HUES64 (cell line): ENCODE results near the gene GPR137.
"Not testable (repeated sequence)": the region's sequence is repeated elsewhere in the genome, so short reads cannot be mapped to it uniquely, and the experiment has no call there.

ENCODE experiments used
- H3K27ac ChIP-seq: 2 replicates; pipeline ENCODE4 v1.7.0; 2013; ENCODE audit warnings: low read depth, low read length, inconsistent platforms
- H3K27me3 ChIP-seq: 2 replicates; pipeline ENCODE4 v1.6.1; 2013; ENCODE audit warnings: mild to moderate bottlenecking, low read length; ENCODE audit not compliant: insufficient read depth
- H3K36me3 ChIP-seq: 2 replicates; pipeline ENCODE4 v1.6.1; 2013; ENCODE audit warnings: mild to moderate bottlenecking, low read length; ENCODE audit not compliant: insufficient read depth
- H3K4me1 ChIP-seq: 2 replicates; pipeline ENCODE4 v1.6.1; 2013; ENCODE audit warnings: mild to moderate bottlenecking, low read length, moderate library complexity; ENCODE audit not compliant: insufficient read depth
- H3K4me3 ChIP-seq: 2 replicates; pipeline ENCODE4 v1.5.1; 2013; ENCODE audit warnings: mild to moderate bottlenecking, low read length, moderate library complexity
- H3K9ac ChIP-seq: 2 replicates; pipeline ENCODE4 v1.6.1; 2013; ENCODE audit warnings: mild to moderate bottlenecking, low read depth, low read length
- H3K9me3 ChIP-seq: 2 replicates; pipeline ENCODE4 v1.6.1; 2013; ENCODE audit warnings: low read depth, low read length; ENCODE audit not compliant: insufficient read depth
- WGBS: fragments of 150-250, 120-280 bp; methylation state at CpG from one replicate; pipeline ENCODE4 v1.1.7; 2013; ENCODE audit warnings: missing lambda C conversion rate; 5-methylcytosine and 5-hydroxymethylcytosine counted together

GPR137 gene

GRCh38 chr11:64244107-64244506 is 41.5 kb upstream of the GPR137 start:
- H3K27me3 ChIP-seq = no peaks in the 10 kb centered on the region
- peaks cover 30% of the 10 kb centered on the region for H3K4me1 ChIP-seq
- no peak overlapping the region for H3K4me3 ChIP-seq
- H3K9me3 ChIP-seq = no peaks in the 10 kb centered on the region
- 76% methylated on average over 5 of the region's 5 CpGs for WGBS
- peaks cover 20% of the 10 kb centered on the region for H3K36me3 ChIP-seq
- H3K27ac ChIP-seq = no peak overlapping the region; the same call in 1 of the 2 replicates
- no peak overlapping the region for H3K9ac ChIP-seq

GRCh38 chr11:64244966-64245365 is 40.7 kb upstream of the GPR137 start:
- Histone ChIP-seq H3K36me3 (peaks cover 19% of the 10 kb centered on the region), H3K27me3 (no peaks in the 10 kb centered on the region), H3K9ac (peak overlapping the region; percentile 88; the same call in 1 of the 2 replicates), H3K9me3 (no peaks in the 10 kb centered on the region), H3K27ac (peak overlapping the region; percentile 84; the same call in 1 of the 2 replicates), H3K4me3 (peak overlapping the region; percentile 93), H3K4me1 (peaks cover 34% of the 10 kb centered on the region)
- 80% methylated on average over 5 of the region's 6 CpGs for WGBS

GRCh38 chr11:64245401-64245796 is 40.2 kb upstream of the GPR137 start:
- peaks cover 19% of the 10 kb centered on the region for H3K36me3 ChIP-seq
- H3K27me3 ChIP-seq = no peaks in the 10 kb centered on the region
- peaks cover 34% of the 10 kb centered on the region for H3K4me1 ChIP-seq
- no peaks in the 10 kb centered on the region for H3K9me3 ChIP-seq
- H3K27ac ChIP-seq = peak overlapping the region; percentile 84
- 25% methylated on average over 6 of the region's 6 CpGs for WGBS
- peak overlapping the region; percentile 93 for H3K4me3 ChIP-seq
- peak overlapping the region; percentile 88 for H3K9ac ChIP-seq

GRCh38 chr11:64245797-64246620 is 39.6 kb upstream of the GPR137 start:
- Histone ChIP-seq H3K4me1 (peaks cover 37% of the 10 kb centered on the region), H3K9me3 (no peaks in the 10 kb centered on the region), H3K4me3 (peak overlapping the region; percentile 93), H3K27ac (peak overlapping the region; percentile 84), H3K36me3 (peaks cover 19% of the 10 kb centered on the region), H3K27me3 (no peaks in the 10 kb centered on the region), H3K9ac (peak overlapping the region; percentile 88)
- under 1% methylated on average over 46 of the region's 46 CpGs for WGBS

- H3K27me3 ChIP-seq, H3K9me3 ChIP-seq, H3K27ac ChIP-seq: not testable (repeated sequence)
- peaks cover 19% of the 10 kb centered on the region for H3K36me3 ChIP-seq
- under 1% methylated on average over 42 of the region's 43 CpGs for WGBS
- peak overlapping the region; percentile 88 for H3K9ac ChIP-seq
- H3K4me1 ChIP-seq = peaks cover 38% of the 10 kb centered on the region
- peak overlapping the region; percentile 93 for H3K4me3 ChIP-seq
These were observed 39.1 kb upstream of the GPR137 start for GRCh38 chr11:64246621-64246870.

GRCh38 chr11:64246871-64247728 is 38.5 kb upstream of the GPR137 start, which contains the start of gene PPP1R14B:
Gene PPP1R14B, minus strand, starts transcription at chr11:64246943. Its CDS starts 270 bp downstream, at chr11:64246673.
- Histone ChIP-seq H3K4me1 (peaks cover 38% of the 10 kb centered on the region), H3K27ac (peak within 1 kb of the TSS; percentile 93), H3K9ac (peak within 1 kb of the TSS; percentile 88), H3K36me3 (peaks cover 19% of the 10 kb centered on the region), H3K9me3 (no peaks in the 10 kb centered on the region), H3K27me3 (no peaks in the 10 kb centered on the region), H3K4me3 (peak within 1 kb of the TSS; percentile 93)
- WGBS = under 1% methylated on average over 58 of the region's 74 CpGs

- Histone ChIP-seq H3K27me3 (no peaks in the 10 kb centered on the region), H3K4me3 (peak overlapping the region; percentile 93), H3K27ac (peak overlapping the region; percentile 96; the same call in 1 of the 2 replicates), H3K36me3 (peaks cover 19% of the 10 kb centered on the region), H3K4me1 (peaks cover 39% of the 10 kb centered on the region), H3K9ac (peak overlapping the region; percentile 86), H3K9me3 (no peaks in the 10 kb centered on the region)
- 34% methylated on average over 31 of the region's 31 CpGs for WGBS
These were observed 37.7 kb upstream of the GPR137 start for GRCh38 chr11:64247729-64248531.

GRCh38 chr11:64248578-64248977 is 37.1 kb upstream of the GPR137 start:
- Histone ChIP-seq H3K9me3 (no peaks in the 10 kb centered on the region), H3K27me3 (no peaks in the 10 kb centered on the region), H3K9ac (peak overlapping the region; percentile 51; the same call in 1 of the 2 replicates), H3K4me1 (peaks cover 34% of the 10 kb centered on the region), H3K27ac (peak overlapping the region; percentile 96), H3K4me3 (peak overlapping the region; percentile 93; the same call in 1 of the 2 replicates), H3K36me3 (peaks cover 13% of the 10 kb centered on the region)
- WGBS = 33% methylated on average over 7 of the region's 7 CpGs

GRCh38 chr11:64249038-64249437 is 36.6 kb upstream of the GPR137 start:
- H3K4me1 ChIP-seq = peaks cover 34% of the 10 kb centered on the region
- no peaks in the 10 kb centered on the region for H3K9me3 ChIP-seq
- H3K27me3 ChIP-seq = no peaks in the 10 kb centered on the region
- peak overlapping the region; percentile 51; the same call in 1 of the 2 replicates for H3K9ac ChIP-seq
- peaks cover 8% of the 10 kb centered on the region for H3K36me3 ChIP-seq
- H3K4me3 ChIP-seq = 0 out of 2 replicates have a peak overlapping the region, but pooled peaks have one; percentile 10
- WGBS = 80% methylated on average over 4 of the region's 4 CpGs
- peak overlapping the region; percentile 96 for H3K27ac ChIP-seq

- Histone ChIP-seq H3K9me3 (no peaks in the 10 kb centered on the region), H3K36me3 (peaks cover 7% of the 10 kb centered on the region)
These were observed 35.9 kb upstream of the GPR137 start for GRCh38 chr11:64249563-64250414.

More at GRCh38 chr11:64249563-64250414, 35.9 kb upstream of the GPR137 start:
- no peaks in the 10 kb centered on the region for H3K27me3 ChIP-seq
- H3K4me3 ChIP-seq = peak overlapping the region; percentile 10; the same call in 1 of the 2 replicates
- H3K4me1 ChIP-seq = peaks cover 34% of the 10 kb centered on the region
- no peak overlapping the region; the same call in 1 of the 2 replicates for H3K9ac ChIP-seq
- peak overlapping the region; percentile 96 for H3K27ac ChIP-seq
- 50% methylated on average over 7 of the region's 8 CpGs for WGBS
